Adrenal gland (tissue), 5 donors: ENCODE results near the gene PSMD13.

Experiments used
- POLR2A ChIP-seq, 2 donors: fragments of 450-650 bp; IDR thresholded peaks; one replicate each; pipeline ENCODE4 v1.6.1; 2017; ENCODE audit warnings: antibody characterized with exemption in 2 of 2, mild to moderate bottlenecking in 2 of 2, moderate library complexity in 1 of 2
- TF ChIP-seq, protein P1 (sequence below), 6 experiments: fragments of 450-650 bp in 4 of 6; fragments of 200-600 bp in 2 of 6; sonication (generic) in 1 of 6; IDR thresholded peaks; 1 replicate in 5 of 6; 2 replicates in 1 of 6; pipeline versions ENCODE4 v1.5.1 to v1.8.0; 2016 to 2021; ENCODE audit warnings: antibody characterized with exemption in 6 of 6, mild to moderate bottlenecking in 2 of 6, moderate library complexity in 1 of 6
- donor health status: DM: no; HTN: no; CAD: no.

DNA sequence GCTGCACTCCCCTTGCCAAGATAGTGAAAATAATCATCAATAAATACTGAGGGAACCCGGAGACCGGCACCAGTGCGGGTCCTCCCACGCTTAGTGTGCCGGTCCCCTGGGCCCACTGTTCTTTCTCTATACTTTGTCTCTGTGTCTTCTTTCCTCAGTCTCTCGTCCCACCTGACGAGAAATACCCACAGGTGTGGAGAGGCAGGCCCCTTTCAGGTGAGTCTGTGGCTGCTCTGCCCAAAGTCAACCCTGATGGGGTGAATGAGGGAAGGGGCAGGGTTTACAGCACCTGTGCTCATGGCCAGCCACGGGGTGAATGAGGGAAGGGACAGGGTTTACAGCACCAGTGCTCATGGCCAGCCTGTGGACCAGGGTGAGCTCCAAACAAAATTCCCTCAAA is 34.3 kb upstream of the PSMD13 start:
- TF ChIP-seq, protein P1, sequence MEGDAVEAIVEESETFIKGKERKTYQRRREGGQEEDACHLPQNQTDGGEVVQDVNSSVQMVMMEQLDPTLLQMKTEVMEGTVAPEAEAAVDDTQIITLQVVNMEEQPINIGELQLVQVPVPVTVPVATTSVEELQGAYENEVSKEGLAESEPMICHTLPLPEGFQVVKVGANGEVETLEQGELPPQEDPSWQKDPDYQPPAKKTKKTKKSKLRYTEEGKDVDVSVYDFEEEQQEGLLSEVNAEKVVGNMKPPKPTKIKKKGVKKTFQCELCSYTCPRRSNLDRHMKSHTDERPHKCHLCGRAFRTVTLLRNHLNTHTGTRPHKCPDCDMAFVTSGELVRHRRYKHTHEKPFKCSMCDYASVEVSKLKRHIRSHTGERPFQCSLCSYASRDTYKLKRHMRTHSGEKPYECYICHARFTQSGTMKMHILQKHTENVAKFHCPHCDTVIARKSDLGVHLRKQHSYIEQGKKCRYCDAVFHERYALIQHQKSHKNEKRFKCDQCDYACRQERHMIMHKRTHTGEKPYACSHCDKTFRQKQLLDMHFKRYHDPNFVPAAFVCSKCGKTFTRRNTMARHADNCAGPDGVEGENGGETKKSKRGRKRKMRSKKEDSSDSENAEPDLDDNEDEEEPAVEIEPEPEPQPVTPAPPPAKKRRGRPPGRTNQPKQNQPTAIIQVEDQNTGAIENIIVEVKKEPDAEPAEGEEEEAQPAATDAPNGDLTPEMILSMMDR (IDR thresholded peaks at IDR 0.05), result no peak
- TF ChIP-seq POLR2A (IDR thresholded peaks at IDR 0.05), result no peak
